Liver (tissue), 3 donors: Measurements from ENCODE around the gene TMEM51.

ENCODE experiments used
- CTCF ChIP-seq: fragments of 150-350 bp; IDR thresholded peaks from 2 replicates; pipeline ENCODE4 v1.5.1; 2017; ENCODE audit warnings: improper control_type of control experiment, low read depth, low read length; ENCODE audit not compliant: missing input control
- FOXA1 ChIP-seq: IDR thresholded peaks from 2 replicates; pipeline ENCODE4 v1.6.1; 2016; ENCODE audit warnings: antibody characterized with exemption
- JUND ChIP-seq, 2 donors: IDR thresholded peaks; 2 replicates each; pipeline ENCODE4 v1.6.1; 2016; ENCODE audit warnings: antibody characterized with exemption in 2 of 2
- MAX ChIP-seq: IDR thresholded peaks from 2 replicates; pipeline ENCODE4 v1.6.1; 2016; ENCODE audit warnings: antibody characterized with exemption
- RAD21 ChIP-seq, 2 donors: IDR thresholded peaks; 2 replicates each; pipeline ENCODE4 v1.6.1; 2016; ENCODE audit warnings: antibody characterized with exemption in 2 of 2, mild to moderate bottlenecking in 2 of 2
- REST ChIP-seq: IDR thresholded peaks from 2 replicates; pipeline ENCODE4 v1.6.1; 2016; ENCODE audit warnings: antibody characterized with exemption, mild to moderate bottlenecking
- SP1 ChIP-seq: IDR thresholded peaks from 2 replicates; pipeline ENCODE4 v1.6.1; 2018; ENCODE audit warnings: antibody characterized with exemption, mild to moderate bottlenecking
- TAF1 ChIP-seq: conservative IDR thresholded peaks from 2 replicates; pipeline ENCODE4 v1.6.1; 2016; ENCODE audit warnings: antibody characterized with exemption, mild to moderate bottlenecking
- YY1 ChIP-seq: IDR thresholded peaks from 2 replicates; pipeline ENCODE4 v1.6.1; 2016; ENCODE audit warnings: antibody characterized with exemption, mild to moderate bottlenecking
- ZBTB33 ChIP-seq: IDR thresholded peaks from 2 replicates; pipeline ENCODE4 v1.6.1; 2016; ENCODE audit warnings: antibody characterized with exemption
- donor health status: healthy.
- donor health status: healthy.

- TF ChIP-seq RAD21 (IDR thresholded peaks at IDR 0.05): no peak
- TF ChIP-seq CTCF: no peak
- TF ChIP-seq SP1: no peak
- no peak for TF ChIP-seq YY1
- no peak for TF ChIP-seq MAX
- no peak for TF ChIP-seq FOXA1
- no peak for TF ChIP-seq TAF1
- TF ChIP-seq JUND (IDR thresholded peaks at IDR 0.05): no peak
- no peak for TF ChIP-seq ZBTB33
- no peak for TF ChIP-seq REST
These were observed 57.9 kb downstream of the TMEM51 start for GRCh38 chr1:15211424-15211823.
